ENCODE data around the gene CDH4.
"Not testable (repeated sequence)": the region's sequence is repeated elsewhere in the genome, so short reads cannot be mapped to it uniquely, and the experiment has no call there.

CDH4 gene

DNA sequence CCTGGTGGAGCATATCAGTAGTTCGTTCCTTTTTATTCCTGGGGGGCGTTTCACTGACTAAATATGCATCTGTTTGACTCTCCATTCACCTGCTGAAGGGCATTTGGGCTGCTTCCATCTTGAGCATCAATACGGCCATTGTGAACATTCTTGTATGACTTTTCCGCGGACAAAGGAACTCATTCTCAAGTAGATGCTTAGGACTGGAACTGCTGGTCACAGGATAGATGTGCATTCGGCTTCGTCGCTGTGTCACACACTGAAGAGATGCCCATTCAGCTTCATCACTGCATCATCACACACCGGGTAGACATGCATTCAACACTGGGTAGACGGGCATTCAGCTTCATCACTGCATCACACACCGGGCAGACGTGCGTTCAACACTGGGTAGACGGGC is 718.3 kb downstream of the CDH4 start:
- TF ChIP-seq, protein P1, sequence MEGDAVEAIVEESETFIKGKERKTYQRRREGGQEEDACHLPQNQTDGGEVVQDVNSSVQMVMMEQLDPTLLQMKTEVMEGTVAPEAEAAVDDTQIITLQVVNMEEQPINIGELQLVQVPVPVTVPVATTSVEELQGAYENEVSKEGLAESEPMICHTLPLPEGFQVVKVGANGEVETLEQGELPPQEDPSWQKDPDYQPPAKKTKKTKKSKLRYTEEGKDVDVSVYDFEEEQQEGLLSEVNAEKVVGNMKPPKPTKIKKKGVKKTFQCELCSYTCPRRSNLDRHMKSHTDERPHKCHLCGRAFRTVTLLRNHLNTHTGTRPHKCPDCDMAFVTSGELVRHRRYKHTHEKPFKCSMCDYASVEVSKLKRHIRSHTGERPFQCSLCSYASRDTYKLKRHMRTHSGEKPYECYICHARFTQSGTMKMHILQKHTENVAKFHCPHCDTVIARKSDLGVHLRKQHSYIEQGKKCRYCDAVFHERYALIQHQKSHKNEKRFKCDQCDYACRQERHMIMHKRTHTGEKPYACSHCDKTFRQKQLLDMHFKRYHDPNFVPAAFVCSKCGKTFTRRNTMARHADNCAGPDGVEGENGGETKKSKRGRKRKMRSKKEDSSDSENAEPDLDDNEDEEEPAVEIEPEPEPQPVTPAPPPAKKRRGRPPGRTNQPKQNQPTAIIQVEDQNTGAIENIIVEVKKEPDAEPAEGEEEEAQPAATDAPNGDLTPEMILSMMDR (IDR thresholded peaks at IDR 0.05; ENCODE audit: extremely low read depth, missing control alignments) = no peak
- DNase-seq (ENCODE audit: low spot score) = no peak

DNA sequence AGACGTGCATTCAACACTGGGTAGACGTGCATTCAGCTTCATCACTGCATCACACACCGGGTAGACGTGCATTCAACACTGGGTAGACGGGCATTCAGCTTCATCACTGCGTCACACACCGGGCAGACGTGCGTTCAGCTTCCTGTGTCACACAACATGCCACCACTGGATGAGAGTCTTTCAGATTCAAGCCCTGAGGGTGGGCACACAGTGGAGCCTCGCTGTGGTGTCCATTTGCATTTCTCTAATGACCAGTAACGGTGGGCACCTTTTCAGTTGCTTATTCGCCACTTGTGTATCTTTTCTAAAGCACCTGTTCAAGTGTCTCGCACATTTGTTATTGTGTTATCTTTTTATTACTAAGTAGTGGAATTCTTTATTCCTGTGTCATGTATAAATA is 719.5 kb downstream of the CDH4 start:
- DNase-seq (ENCODE audit: low spot score) = not testable (repeated sequence)

DNA sequence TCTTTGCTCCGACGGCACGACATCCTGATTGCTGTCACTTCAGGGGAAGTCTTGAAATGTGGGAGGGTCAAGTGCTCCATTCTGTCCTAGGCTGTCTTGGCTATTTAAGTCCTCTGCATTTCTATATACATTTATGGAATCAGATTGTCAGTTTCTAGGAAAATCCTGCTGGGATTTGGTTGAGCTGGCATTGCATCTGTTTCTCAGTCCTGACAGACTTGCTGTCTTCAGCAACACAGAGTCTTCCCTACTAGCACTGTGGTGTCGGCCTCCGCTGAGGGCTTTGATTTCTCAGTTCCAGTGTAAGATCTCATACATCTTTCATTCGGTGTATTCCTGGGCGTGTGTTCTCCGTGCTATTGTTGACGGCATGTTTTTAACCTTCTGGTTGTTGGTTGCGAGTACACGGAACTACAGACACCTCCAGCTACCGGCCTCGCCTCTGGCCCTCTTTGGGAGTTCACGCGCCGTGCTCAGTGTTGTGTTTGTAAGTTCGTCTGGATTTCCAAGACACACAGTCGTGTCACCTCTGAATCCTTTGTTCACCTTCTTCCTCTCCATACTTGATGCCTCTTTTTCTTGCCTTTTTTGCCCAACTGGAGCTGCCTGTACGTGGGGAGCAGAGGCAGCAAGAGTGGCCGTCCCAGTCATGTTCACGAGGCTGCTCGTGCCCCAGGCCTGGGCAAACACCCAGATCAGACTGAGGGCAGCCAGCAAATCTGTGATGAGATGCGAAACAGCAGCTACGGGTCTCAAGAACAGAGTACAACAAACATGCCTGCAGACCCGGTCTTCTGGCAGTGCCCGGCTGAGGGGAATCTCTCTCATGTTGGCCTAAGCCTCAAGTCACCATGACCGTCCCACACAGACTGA is 720.8 kb downstream of the CDH4 start:
- DNase-seq (ENCODE audit: low spot score) = no peak
- TF ChIP-seq, protein P1 (IDR thresholded peaks at IDR 0.05; ENCODE audit: extremely low read depth, missing control alignments) = no peak

DNA sequence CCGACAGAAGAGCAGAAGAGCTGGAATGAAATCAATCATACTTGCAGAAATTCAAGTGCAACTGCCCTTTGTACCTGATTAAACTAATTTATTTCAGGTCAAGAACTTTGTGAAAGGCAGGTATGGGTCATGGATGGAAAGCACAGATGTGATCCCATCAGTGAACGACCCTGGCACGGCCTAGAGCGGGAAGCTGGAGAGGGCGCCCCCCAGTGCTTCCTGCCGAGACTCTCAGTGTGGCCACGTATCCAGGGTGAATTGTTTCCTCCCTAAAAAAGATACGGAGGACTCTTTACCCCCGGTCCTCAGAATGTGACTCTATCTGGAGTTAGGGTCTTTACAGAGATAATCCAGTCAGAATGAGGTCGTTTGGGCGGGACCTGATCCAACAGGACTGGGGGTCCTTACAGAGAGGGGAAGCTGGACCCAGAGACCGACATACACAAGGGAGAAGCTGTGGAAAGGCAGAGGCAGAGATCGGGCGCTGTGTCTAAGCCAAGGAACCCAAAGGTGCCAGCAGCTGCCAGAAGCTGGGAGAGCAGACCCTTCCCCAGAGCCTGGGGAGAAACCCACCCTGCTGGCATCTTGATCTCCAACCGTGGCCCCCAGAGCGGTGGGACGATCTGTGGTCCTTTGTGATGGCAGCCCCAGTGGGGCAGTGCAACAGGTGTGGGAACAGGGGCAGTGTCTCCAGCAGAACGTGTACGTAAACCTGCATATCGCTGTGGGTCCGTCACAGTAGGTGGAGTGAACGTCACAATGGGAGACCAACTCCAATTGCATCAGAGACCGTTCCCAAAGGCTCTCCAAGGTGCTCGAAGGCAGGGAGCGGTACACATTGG is 721.7 kb downstream of the CDH4 start:
- TF ChIP-seq, protein P1 (IDR thresholded peaks at IDR 0.05; ENCODE audit: extremely low read depth, missing control alignments) = no peak
- no peak for DNase-seq (ENCODE audit: low spot score)

DNA sequence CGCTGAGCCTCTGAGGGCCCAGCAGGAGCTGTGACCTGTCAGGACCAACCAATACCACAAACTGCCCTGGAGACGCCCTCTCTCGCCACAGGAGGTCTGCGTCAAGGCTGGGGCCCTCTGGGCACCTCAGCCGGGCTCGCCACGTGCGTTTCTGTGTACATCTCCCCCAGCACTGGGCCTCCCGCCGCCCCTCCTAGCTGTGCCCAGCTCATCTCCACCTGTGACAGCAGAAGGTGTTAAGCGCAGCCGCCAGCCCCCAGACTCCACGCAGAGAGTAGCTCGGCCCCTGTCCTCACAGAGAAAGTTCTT is 722.2 kb downstream of the CDH4 start:
- TF ChIP-seq, protein P1 (IDR thresholded peaks at IDR 0.05; ENCODE audit: extremely low read depth, missing control alignments) = no peak

DNA sequence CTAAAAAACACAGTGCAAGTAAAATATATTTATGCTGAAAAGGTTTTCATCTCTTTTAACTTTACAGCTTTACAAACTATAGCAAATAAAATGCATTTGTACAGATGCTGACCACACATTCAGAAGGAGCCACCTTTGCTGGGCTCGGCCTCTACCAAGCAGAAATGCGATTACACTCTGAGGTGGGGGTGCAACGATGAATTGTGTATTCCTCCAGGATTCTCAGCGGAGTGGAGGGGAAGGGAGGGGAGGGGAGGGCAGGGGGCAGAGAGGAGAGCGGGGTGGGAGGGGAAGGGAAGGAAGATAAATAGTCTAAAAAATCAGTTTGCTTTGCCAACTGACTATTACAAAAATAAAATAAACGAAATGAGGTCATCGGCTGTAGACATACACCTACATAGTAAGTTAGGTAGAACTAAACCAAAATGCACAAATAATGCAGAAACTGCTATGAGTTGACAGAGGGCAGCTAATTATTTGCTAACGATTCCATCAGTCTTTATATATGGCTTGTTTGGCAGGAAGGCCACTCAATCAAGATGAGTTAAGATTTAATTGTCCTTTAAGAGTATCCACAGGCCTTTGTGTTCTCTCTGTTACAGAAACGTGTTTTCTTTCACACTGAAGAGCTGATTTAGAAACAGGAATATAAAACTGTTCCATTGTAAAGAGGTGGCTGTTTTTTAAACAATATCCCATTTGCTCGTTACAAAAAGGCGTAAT is 723.5 kb downstream of the CDH4 start:
- DNase-seq (ENCODE audit: low spot score) = no peak

More for the DNA sequence above, 722.2 kb downstream of the CDH4 start:
- no peak for DNase-seq (ENCODE audit: low spot score)

DNA sequence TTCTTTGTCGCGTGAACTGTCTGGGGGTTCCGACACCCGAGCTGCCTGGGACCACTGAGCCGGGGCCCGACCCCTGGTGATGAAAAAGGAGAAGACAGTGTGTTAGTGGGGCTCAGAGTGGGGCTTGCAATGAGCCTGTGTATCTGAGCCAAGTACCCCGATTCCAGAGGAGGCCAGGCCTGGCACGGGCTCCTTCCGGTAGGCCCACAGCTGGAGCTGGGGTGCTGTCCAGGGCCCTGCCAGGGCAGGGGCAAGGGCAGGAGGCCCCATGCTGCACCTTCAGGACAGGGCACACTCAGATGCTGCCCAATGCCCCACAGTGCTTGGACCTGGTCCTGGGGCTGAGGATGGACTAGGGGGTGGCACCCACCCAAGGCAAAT is 724.2 kb downstream of the CDH4 start:
- TF ChIP-seq, protein P1 (IDR thresholded peaks at IDR 0.05; ENCODE audit: extremely low read depth, missing control alignments) = no peak

More for the DNA sequence above, 723.5 kb downstream of the CDH4 start:
- TF ChIP-seq, protein P1 (IDR thresholded peaks at IDR 0.05; ENCODE audit: extremely low read depth, missing control alignments) = no peak

More for the DNA sequence above, 724.2 kb downstream of the CDH4 start:
- no peak for DNase-seq (ENCODE audit: low spot score)

Data from GM20000 (cell line).